GM10248 (cell line): Measurements from ENCODE around the gene RTL5.

Source experiments
- CTCF ChIA-PET: fragments of 300-600 bp; sonication (Branson Sonifier 250); formaldehyde crosslinking; extraction: SDS; loops from one replicate; lab custom pipeline; 2021; ENCODE audit warnings: antibody characterized with exemption; lab: Yijun Ruan, JAX
- POLR2A ChIA-PET: fragments of 350-650 bp; sonication (Branson Sonifier 250); formaldehyde crosslinking; extraction: SDS; loops from one replicate; lab custom pipeline; 2020; ENCODE audit warnings: antibody characterized with exemption; lab: Yijun Ruan, JAX
- DNase-seq: peaks from one replicate; pipeline ENCODE4 v3.0.0; 2012; ENCODE audit errors: extremely low spot score
- TF ChIP-seq, protein P1 (sequence below): IDR thresholded peaks from 2 replicates; pipeline ENCODE4 v1.5.1; 2012; ENCODE audit warnings: mild to moderate bottlenecking, low read depth; ENCODE audit errors: extremely low read depth, missing control alignments, control extremely low read depth

Gene RTL5

GRCh38 chrX:72142094-72142793 is 10.5 kb upstream of the RTL5 start:
- CTCF ChIA-PET, result interaction anchor here (1.3 to 1.4 kb wide), 2 partner anchors 15 to 118 kb away, joined by 3 read pairs; no protein-coding TSS in a partner anchor
- TF ChIP-seq, protein P1, sequence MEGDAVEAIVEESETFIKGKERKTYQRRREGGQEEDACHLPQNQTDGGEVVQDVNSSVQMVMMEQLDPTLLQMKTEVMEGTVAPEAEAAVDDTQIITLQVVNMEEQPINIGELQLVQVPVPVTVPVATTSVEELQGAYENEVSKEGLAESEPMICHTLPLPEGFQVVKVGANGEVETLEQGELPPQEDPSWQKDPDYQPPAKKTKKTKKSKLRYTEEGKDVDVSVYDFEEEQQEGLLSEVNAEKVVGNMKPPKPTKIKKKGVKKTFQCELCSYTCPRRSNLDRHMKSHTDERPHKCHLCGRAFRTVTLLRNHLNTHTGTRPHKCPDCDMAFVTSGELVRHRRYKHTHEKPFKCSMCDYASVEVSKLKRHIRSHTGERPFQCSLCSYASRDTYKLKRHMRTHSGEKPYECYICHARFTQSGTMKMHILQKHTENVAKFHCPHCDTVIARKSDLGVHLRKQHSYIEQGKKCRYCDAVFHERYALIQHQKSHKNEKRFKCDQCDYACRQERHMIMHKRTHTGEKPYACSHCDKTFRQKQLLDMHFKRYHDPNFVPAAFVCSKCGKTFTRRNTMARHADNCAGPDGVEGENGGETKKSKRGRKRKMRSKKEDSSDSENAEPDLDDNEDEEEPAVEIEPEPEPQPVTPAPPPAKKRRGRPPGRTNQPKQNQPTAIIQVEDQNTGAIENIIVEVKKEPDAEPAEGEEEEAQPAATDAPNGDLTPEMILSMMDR, result no peak
- DNase-seq, result no peak
- POLR2A ChIA-PET, result no interaction called here

DNA sequence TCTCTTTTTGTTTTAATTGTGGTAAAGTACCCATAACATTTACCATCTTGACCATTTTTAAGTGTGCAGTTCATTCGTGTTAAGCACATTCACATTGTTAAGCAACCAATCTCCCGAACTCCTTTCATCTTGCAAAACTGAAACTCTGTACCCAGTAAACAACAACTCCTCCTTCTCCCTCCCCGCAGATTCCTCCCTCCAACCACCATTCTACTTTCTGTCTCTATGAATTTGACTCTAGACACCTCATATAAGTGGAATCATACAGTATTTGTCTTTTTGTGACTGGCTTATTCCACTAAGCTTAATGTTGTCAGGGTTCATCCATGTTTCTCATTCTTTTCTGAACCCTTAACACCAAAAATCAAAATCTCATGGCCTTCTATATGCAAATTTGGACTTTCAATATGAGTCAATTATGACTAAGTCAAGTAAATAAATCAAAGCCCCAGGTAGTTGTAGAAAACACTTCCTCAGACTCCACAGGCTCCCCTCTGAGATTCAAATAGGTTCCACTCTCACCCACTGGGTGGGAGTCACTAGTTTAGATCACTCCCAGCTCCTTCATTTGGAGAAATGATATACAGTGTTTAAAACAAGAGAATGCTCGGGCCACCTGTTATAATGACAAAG is 9.8 kb upstream of the RTL5 start:
- CTCF ChIA-PET, result interaction anchor here (1.3 to 1.4 kb wide), 2 partner anchors 14 to 118 kb away, joined by 3 read pairs; no protein-coding TSS in a partner anchor

GRCh38 chrX:72139538-72139937 is 7.8 kb upstream of the RTL5 start:
- ChIA-PET POLR2A (no interaction called here), CTCF (no interaction called here)
- TF ChIP-seq, protein P1, result no peak
- DNase-seq, result no peak

More for the DNA sequence above, 9.8 kb upstream of the RTL5 start:
- TF ChIP-seq, protein P1, result no peak
- POLR2A ChIA-PET, result no interaction called here
- no peak for DNase-seq

DNA sequence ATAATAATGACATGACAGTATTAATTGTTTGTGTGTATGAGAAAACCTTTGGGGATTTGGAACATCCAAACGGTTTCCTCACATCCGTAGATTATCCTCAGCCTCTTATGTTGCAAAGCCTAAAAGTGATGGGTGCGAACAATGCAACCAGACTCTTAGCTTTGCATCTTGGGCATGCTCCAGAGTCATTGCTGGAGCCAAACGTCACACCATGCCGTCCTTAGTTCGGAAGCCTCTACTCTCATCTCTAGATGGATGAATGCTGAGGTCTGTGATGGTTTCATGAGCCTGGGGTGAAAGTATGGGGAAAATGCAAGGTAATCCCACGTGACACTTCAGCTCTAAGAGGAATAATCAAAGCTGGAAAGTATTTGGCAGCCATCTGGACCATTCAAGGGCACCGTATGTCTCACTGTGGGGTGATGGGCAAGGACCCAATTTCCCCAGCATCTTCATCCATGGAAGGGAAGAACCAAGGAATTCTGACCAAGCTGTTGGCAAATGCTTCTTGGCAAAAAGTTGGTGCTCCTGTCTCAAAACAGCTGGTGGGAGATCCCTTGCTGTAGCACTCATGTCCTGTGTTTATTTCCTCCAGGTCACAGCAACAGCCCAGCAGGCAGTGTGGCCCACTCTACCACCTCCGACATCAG is 6.3 kb upstream of the RTL5 start:
- POLR2A ChIA-PET, result no interaction called here
- CTCF ChIA-PET, result interaction anchor here (1.5 kb wide), 1 partner anchor 11 kb away, joined by 3 read pairs; no protein-coding TSS in a partner anchor
- TF ChIP-seq, protein P1, result no peak
- no peak for DNase-seq

DNA sequence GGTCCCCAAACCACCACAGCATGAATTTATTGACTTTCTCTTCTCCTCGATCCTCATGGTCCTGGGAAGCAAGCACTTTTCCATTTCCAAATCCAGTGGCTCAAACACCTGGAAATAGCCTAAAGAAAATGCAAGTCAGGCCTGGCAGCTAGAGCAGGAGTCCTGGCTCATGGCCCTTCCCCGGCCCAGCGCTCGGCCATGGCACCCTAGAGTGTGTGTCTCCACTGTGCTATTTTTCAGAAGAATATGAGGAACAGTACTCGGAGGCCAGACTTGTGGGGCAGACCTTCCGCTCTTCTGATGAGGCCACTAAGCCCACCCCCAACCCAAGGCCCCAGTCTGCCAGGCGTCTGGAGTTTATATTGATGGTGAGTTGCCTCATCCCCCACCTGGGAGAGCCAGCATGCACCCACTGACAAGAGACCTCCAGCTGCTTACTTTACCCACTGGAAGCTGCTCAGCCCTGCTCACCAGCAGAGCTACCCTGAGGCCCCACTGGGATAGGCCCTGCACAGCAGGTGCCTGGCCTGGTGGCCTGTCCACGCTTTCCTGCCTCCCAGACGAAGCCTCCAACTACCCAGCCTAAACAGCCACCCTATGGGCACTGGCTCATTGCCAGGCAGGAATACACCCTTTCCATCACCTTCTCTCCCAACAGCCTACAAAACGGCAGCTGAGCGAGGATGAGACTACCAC is 2.3 kb upstream of the RTL5 start:
- ChIA-PET CTCF (no interaction called here), POLR2A (no interaction called here)
- TF ChIP-seq, protein P1, result no peak
- DNase-seq, result no peak

DNA sequence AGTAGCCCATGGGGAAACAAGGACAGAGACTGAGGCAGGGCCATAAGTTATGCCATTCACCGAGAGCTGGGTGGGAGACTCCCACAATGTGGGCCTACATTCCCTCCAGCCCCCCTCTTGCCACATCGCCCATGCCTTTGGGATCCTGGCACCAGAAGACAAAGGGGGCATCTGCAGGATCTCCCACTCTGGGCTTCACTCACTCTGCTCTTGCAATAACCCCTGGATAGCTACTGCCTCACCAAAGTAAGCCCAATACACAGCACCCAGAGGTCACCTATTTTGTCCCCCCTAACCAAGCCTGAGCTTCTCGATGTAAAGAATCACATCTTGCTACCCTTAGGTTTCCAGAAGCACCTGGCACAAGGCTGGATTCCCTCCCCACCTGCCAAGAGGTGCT is 741 bp upstream of the RTL5 start:
- ChIA-PET CTCF (interaction anchor here (1.1 to 2.2 kb wide), 4 partner anchors 19 to 145 kb away, joined by 3 to 11 read pairs (median 4); partner anchors contain the start of gene RPS4X), POLR2A (interaction anchor here (0.6 kb wide), 1 partner anchor 136 kb away, joined by 3 read pairs; no protein-coding TSS in a partner anchor)
- no peak for DNase-seq
- TF ChIP-seq, protein P1, result no peak
